Sigmoid colon (tissue), 4 donors: ENCODE data around the gene VPS13C.

Experiments
- POLR2A ChIP-seq, 2 donors: fragments of 450-650 bp; IDR thresholded peaks; one replicate each; pipeline ENCODE4 v1.6.1; 2016; ENCODE audit warnings: antibody characterized with exemption in 2 of 2, mild to moderate bottlenecking in 2 of 2, moderate library complexity in 2 of 2
- POLR2AphosphoS5 ChIP-seq, 4 donors: sonication (generic); formaldehyde crosslinking; IDR thresholded peaks; one replicate each; pipeline ENCODE4 v1.6.1; 2017; ENCODE audit warnings: antibody characterized with exemption in 4 of 4

DNA sequence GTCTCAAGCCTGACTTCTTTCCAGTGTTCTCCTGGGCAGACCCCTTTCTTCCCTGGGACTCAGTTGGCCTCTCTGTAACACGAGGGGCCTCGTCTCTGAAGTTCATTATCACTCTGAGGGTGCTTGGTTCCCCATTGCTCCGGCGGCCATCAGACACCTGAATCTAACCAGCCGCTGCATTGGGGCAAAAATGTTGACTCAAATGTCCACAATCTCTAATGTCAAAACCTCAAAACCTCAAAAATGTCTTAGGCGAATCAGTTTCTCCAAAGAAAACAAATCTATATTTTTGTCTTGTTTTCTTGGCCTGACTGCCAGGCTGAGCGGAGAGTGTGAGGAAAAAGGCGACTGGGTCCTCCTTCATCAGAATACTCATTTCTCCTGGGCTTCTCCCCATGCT lies 220.7 kb downstream of the VPS13C start:
- no peak for TF ChIP-seq POLR2AphosphoS5 (IDR thresholded peaks at IDR 0.05)
- TF ChIP-seq POLR2A (IDR thresholded peaks at IDR 0.05) = no peak
